Loucy (cell line): Measurements from ENCODE around the gene NELL2.

Source experiments
- H2AFZ ChIP-seq: fragments of 200-600 bp; sonication (generic); 2 replicates; pipeline ENCODE4 v1.6.0; 2016; ENCODE audit warnings: antibody characterized with exemption, mild to moderate bottlenecking, low read length, moderate library complexity
- H3F3A ChIP-seq: fragments of 200-600 bp; 2 replicates; pipeline ENCODE4 v1.6.0; 2016; ENCODE audit warnings: antibody characterized with exemption, low read depth, mild to moderate bottlenecking
- H3K27me3 ChIP-seq: fragments of 200-600 bp; sonication (generic); 2 replicates; pipeline ENCODE4 v1.6.1; 2014; ENCODE audit warnings: low read length, mild to moderate bottlenecking; ENCODE audit not compliant: insufficient read depth, poor library complexity, severe bottlenecking
- H3K36me3 ChIP-seq: fragments of 200-600 bp; sonication (generic); 2 replicates; pipeline ENCODE4 v1.6.1; 2016; ENCODE audit warnings: low read length; ENCODE audit not compliant: insufficient read depth
- H3K4me1 ChIP-seq: fragments of 200-600 bp; sonication (generic); 2 replicates; pipeline ENCODE4 v1.5.1; 2014; ENCODE audit warnings: low read length, mild to moderate bottlenecking; ENCODE audit not compliant: insufficient read depth, poor library complexity, severe bottlenecking
- H3K4me2 ChIP-seq: fragments of 200-600 bp; sonication (generic); 2 replicates; pipeline ENCODE4 v1.6.0; 2014; ENCODE audit warnings: antibody characterized with exemption, low read length, low read depth, mild to moderate bottlenecking; ENCODE audit not compliant: poor library complexity, severe bottlenecking
- H3K4me3 ChIP-seq: fragments of 200-600 bp; sonication (generic); 2 replicates; pipeline ENCODE4 v1.5.1; 2014; ENCODE audit warnings: low read length, mild to moderate bottlenecking, mixed read lengths; ENCODE audit not compliant: poor library complexity, severe bottlenecking
- H3K79me2 ChIP-seq: fragments of 200-600 bp; sonication (generic); 2 replicates; pipeline ENCODE4 v1.6.1; 2014; ENCODE audit warnings: low read length; ENCODE audit not compliant: insufficient read depth
- H3K9ac ChIP-seq: fragments of 200-600 bp; sonication (generic); 2 replicates; pipeline ENCODE4 v1.6.0; 2014; ENCODE audit warnings: mild to moderate bottlenecking, low read depth, low read length, moderate library complexity; ENCODE audit not compliant: poor library complexity, severe bottlenecking
- H3K9me2 ChIP-seq: fragments of 200-600 bp; sonication (generic); replicated peaks from 2 replicates; pipeline ENCODE4 v1.6.1; 2016; ENCODE audit warnings: low read depth, low read length, mixed read lengths
- H3K9me3 ChIP-seq: fragments of 200-600 bp; sonication (generic); 2 replicates; pipeline ENCODE4 v1.6.1; 2014; ENCODE audit warnings: mild to moderate bottlenecking, antibody characterized with exemption, low read length, low read depth; ENCODE audit not compliant: insufficient read depth
- H4K20me1 ChIP-seq: fragments of 200-600 bp; sonication (generic); 2 replicates; pipeline ENCODE4 v1.6.0; 2014; ENCODE audit warnings: antibody characterized with exemption, low read length, mild to moderate bottlenecking; ENCODE audit not compliant: insufficient read depth, poor library complexity, severe bottlenecking
- EZH2phosphoT487 ChIP-seq: fragments of 200-600 bp; IDR thresholded peaks from 2 replicates; pipeline ENCODE4 v1.6.1; 2018; ENCODE audit warnings: antibody characterized with exemption, mild to moderate bottlenecking, moderate library complexity, borderline replicate concordance
- TF ChIP-seq, protein P1 (sequence below): fragments of 200-600 bp; sonication (generic); conservative IDR thresholded peaks from 2 replicates; pipeline ENCODE4 v1.5.1; 2014; ENCODE audit warnings: mild to moderate bottlenecking, antibody characterized with exemption, low read length

NELL2 gene

DNA sequence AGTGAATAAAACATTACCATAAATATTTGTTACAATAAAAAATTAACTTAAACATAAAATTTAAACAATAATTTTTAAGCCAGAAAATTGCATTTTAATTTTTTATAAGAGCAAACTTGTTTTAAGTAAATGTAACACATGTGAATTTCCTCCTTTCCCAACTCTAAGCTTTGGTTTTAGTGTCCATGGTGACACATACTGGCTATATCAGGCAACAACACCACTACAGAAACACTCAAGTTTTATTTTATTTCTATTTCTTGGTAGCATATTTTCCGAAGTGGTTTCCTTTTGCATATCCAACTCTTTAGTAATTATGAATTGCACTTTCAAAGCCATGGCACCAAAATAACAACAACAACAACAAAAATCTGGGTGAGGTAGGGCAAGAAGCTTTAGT is 2.2 kb downstream of the NELL2 start:
- TF ChIP-seq EZH2phosphoT487 = no peak
- TF ChIP-seq, protein P1, sequence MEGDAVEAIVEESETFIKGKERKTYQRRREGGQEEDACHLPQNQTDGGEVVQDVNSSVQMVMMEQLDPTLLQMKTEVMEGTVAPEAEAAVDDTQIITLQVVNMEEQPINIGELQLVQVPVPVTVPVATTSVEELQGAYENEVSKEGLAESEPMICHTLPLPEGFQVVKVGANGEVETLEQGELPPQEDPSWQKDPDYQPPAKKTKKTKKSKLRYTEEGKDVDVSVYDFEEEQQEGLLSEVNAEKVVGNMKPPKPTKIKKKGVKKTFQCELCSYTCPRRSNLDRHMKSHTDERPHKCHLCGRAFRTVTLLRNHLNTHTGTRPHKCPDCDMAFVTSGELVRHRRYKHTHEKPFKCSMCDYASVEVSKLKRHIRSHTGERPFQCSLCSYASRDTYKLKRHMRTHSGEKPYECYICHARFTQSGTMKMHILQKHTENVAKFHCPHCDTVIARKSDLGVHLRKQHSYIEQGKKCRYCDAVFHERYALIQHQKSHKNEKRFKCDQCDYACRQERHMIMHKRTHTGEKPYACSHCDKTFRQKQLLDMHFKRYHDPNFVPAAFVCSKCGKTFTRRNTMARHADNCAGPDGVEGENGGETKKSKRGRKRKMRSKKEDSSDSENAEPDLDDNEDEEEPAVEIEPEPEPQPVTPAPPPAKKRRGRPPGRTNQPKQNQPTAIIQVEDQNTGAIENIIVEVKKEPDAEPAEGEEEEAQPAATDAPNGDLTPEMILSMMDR = peak; percentile 76
- Histone ChIP-seq H2AFZ (peak overlapping the region; percentile 77), H3K9ac (no peak overlapping the region), H3K9me2 (no peaks in the 10 kb centered on the region), H3K4me1 (no peaks in the 10 kb centered on the region), H3K27me3 (no peaks in the 10 kb centered on the region), H3K79me2 (no peaks in the 10 kb centered on the region), H3K4me3 (peak overlapping the region; percentile 39), H3K36me3 (no peaks in the 10 kb centered on the region), H3F3A (no peaks in the 10 kb centered on the region), H3K4me2 (peak overlapping the region; percentile 61), H4K20me1 (no peaks in the 10 kb centered on the region), H3K9me3 (no peaks in the 10 kb centered on the region)

DNA sequence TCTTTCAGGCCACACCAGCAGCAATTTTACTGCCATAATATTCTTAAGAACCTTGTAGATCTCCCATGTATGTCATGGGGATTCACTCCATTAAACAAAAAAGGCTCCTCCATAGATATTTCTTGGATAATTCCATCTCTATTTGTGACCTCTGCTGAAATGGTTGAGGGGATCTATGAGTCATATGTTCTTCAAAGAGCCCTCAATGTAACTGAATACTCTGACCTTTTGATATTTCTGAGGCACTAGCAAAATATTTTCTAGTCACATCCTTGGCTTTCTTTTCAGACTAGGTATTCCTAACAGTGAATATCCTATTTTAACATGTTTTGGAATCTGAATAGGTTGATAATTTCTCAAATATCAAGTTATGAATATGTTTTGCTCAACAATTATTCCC is 6.6 kb downstream of the NELL2 start:
- Histone ChIP-seq H2AFZ (no peak overlapping the region), H3K9me3 (no peaks in the 10 kb centered on the region), H3F3A (no peaks in the 10 kb centered on the region), H3K36me3 (no peaks in the 10 kb centered on the region), H4K20me1 (no peaks in the 10 kb centered on the region), H3K9ac (no peak overlapping the region), H3K4me1 (no peaks in the 10 kb centered on the region), H3K27me3 (no peaks in the 10 kb centered on the region), H3K4me2 (no peak overlapping the region), H3K79me2 (no peaks in the 10 kb centered on the region), H3K4me3 (no peak overlapping the region), H3K9me2 (no peaks in the 10 kb centered on the region)
- TF ChIP-seq, protein P1 = no peak
- TF ChIP-seq EZH2phosphoT487 = no peak

DNA sequence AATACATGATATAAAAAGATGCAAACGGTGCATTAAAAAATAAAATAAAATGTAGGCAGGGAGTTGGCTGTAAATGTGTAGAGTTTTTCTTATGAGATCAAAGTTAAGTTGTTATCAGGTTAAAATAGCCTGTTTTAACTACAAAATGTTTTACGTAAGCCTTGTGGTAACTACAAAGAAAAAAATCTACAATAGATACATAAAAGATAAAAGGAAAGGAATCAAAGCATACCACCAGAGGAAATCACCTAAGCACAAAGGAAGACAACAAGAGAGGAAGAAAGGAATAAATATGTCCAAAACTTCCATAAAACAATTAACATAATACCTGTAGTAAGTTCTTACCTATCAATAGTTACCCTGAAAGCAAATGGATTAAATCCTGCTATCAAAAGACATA is 12.2 kb downstream of the NELL2 start:
- no peaks in the 10 kb centered on the region for H3K27me3 ChIP-seq
- no peaks in the 10 kb centered on the region for H3K79me2 ChIP-seq

More for the DNA sequence above, 12.2 kb downstream of the NELL2 start:
- no peaks in the 10 kb centered on the region for H3K36me3 ChIP-seq
- no peaks in the 10 kb centered on the region for H4K20me1 ChIP-seq
- TF ChIP-seq, protein P1 = no peak
- TF ChIP-seq EZH2phosphoT487 = no peak
- H3K9ac ChIP-seq = no peak overlapping the region
- H3F3A ChIP-seq = no peaks in the 10 kb centered on the region
- H2AFZ ChIP-seq = no peak overlapping the region
- H3K9me2 ChIP-seq = no peaks in the 10 kb centered on the region
- H3K4me2 ChIP-seq = no peak overlapping the region
- H3K4me1 ChIP-seq = no peaks in the 10 kb centered on the region
- H3K4me3 ChIP-seq = no peak overlapping the region
- no peaks in the 10 kb centered on the region for H3K9me3 ChIP-seq
